ENCODE data around the gene MIX23.

- TF ChIP-seq CTCF (IDR thresholded peaks at IDR 0.05; ENCODE audit: insufficient read depth, low read depth, low read length) (no peak), EZH2 (IDR thresholded peaks at IDR 0.05; ENCODE audit: insufficient read depth, low read length) (no peak)
Observed at GRCh38 chr3:122315619-122316018, 67.4 kb downstream of the MIX23 start.
